Neuronal stem cell (in vitro differentiated cells): ENCODE measurements around the gene INTS7.

Experiments
- DNase-seq: peaks from one replicate; pipeline ENCODE4 v3.0.0-alpha.2; 2013; ENCODE audit warnings: low spot score
- H2AFZ ChIP-seq: one replicate; pipeline ENCODE4 v1.6.1; 2013; ENCODE audit warnings: mild to moderate bottlenecking, low read length, inconsistent platforms
- H2AK5ac ChIP-seq: 2 replicates; pipeline ENCODE4 v1.6.1; 2013; ENCODE audit warnings: low read depth, mild to moderate bottlenecking, inconsistent platforms, low read length, moderate library complexity, mixed read lengths
- H2BK120ac ChIP-seq: 2 replicates; pipeline ENCODE4 v1.6.1; 2013; ENCODE audit warnings: low read depth, mild to moderate bottlenecking, inconsistent platforms, low read length, moderate library complexity, mixed read lengths
- H2BK12ac ChIP-seq: one replicate; pipeline ENCODE4 v1.6.1; 2013; ENCODE audit warnings: low read length, inconsistent platforms
- H2BK15ac ChIP-seq: 2 replicates; pipeline ENCODE4 v1.6.1; 2013; ENCODE audit warnings: mild to moderate bottlenecking, low read length, inconsistent platforms, mixed read lengths
- H2BK5ac ChIP-seq: one replicate; pipeline ENCODE4 v1.6.1; 2013; ENCODE audit warnings: inconsistent platforms, mild to moderate bottlenecking, low read length, moderate library complexity
- H3K14ac ChIP-seq: one replicate; pipeline ENCODE4 v1.6.1; 2013; ENCODE audit warnings: low read length, inconsistent platforms
- H3K18ac ChIP-seq: 2 replicates; pipeline ENCODE4 v1.6.1; 2013; ENCODE audit warnings: low read length, inconsistent platforms
- H3K23ac ChIP-seq: 2 replicates; pipeline ENCODE4 v1.6.1; 2013; ENCODE audit warnings: low read depth, mild to moderate bottlenecking, mixed read lengths, low read length, inconsistent platforms; ENCODE audit not compliant: poor library complexity
- H3K27ac ChIP-seq: replicated peaks from 3 replicates; pipeline ENCODE4 v1.5.1; 2013; ENCODE audit warnings: low read length, inconsistent platforms
- H3K27me3 ChIP-seq, 3 experiments: 2 replicates each; pipeline ENCODE4 v1.6.1; 2013; ENCODE audit warnings: low read length in 3 of 3, mild to moderate bottlenecking in 2 of 3, inconsistent platforms in 1 of 3, low read depth in 1 of 3, mixed read lengths in 1 of 3, moderate library complexity in 1 of 3; ENCODE audit not compliant: control insufficient read depth in 3 of 3, insufficient read depth in 3 of 3
- H3K36me3 ChIP-seq, 2 donors: replicated peaks in 1 of 2; 2 replicates each; pipeline ENCODE4 v1.6.1; 2013; ENCODE audit warnings: low read length in 2 of 2; ENCODE audit not compliant: control insufficient read depth in 2 of 2, insufficient read depth in 2 of 2
- H3K4ac ChIP-seq: 2 replicates; pipeline ENCODE4 v1.6.1; 2013; ENCODE audit warnings: inconsistent platforms, mild to moderate bottlenecking, low read length, moderate library complexity
- H3K4me1 ChIP-seq, 2 donors: 1 replicate in 1 of 2; 2 replicates in 1 of 2; pipeline ENCODE4 v1.6.1; 2013; ENCODE audit warnings: low read length in 2 of 2, low read depth in 1 of 2; ENCODE audit not compliant: control insufficient read depth in 2 of 2, insufficient read depth in 1 of 2
- H3K4me2 ChIP-seq: one replicate; pipeline ENCODE4 v1.6.1; 2013; ENCODE audit warnings: mild to moderate bottlenecking, low read length, inconsistent platforms; ENCODE audit not compliant: insufficient read depth, poor library complexity, severe bottlenecking
- H3K4me3 ChIP-seq, 2 donors: 2 replicates each; pipeline ENCODE4 v1.5.1; 2013; ENCODE audit warnings: low read length in 2 of 2, mild to moderate bottlenecking in 2 of 2, inconsistent platforms in 1 of 2, moderate library complexity in 1 of 2
- H3K79me1 ChIP-seq: one replicate; pipeline ENCODE4 v1.6.1; 2013; ENCODE audit warnings: low read depth, mild to moderate bottlenecking, inconsistent platforms, low read length, moderate library complexity
- H3K9ac ChIP-seq: one replicate; pipeline ENCODE4 v1.6.1; 2013; ENCODE audit warnings: mild to moderate bottlenecking, low read depth, low read length, inconsistent platforms; ENCODE audit not compliant: poor library complexity
- H3K9me3 ChIP-seq, 2 donors: replicated peaks in 1 of 2; 2 replicates each; pipeline versions ENCODE3 to v1.6.1; 2013; ENCODE audit warnings: low read length in 2 of 2, mild to moderate bottlenecking in 2 of 2, inconsistent platforms in 1 of 2, low read depth in 1 of 2, mixed read lengths in 1 of 2, moderate library complexity in 1 of 2; ENCODE audit not compliant: control insufficient read depth in 2 of 2, insufficient read depth in 1 of 2
- H4K8ac ChIP-seq: one replicate; pipeline ENCODE4 v1.6.1; 2013; ENCODE audit warnings: low read depth, mild to moderate bottlenecking, inconsistent platforms, low read length, moderate library complexity
- H4K91ac ChIP-seq: one replicate; pipeline ENCODE4 v1.6.1; 2013; ENCODE audit warnings: low read length, low read depth, mild to moderate bottlenecking, inconsistent platforms; ENCODE audit not compliant: poor library complexity
- WGBS, 2 donors: extraction: QIAGEN DNeasy Blood & Tissue Kit; methylation state at CpG; one replicate each; pipeline ENCODE4 v1.1.7; 2013; ENCODE audit warnings: missing lambda C conversion rate in 2 of 2, mixed read lengths in 1 of 2; ENCODE audit not compliant: insufficient read length in 2 of 2, insufficient replicate concordance in 1 of 2; ENCODE audit errors: extremely low coverage in 2 of 2; 5-methylcytosine and 5-hydroxymethylcytosine counted together

Gene INTS7

DNA sequence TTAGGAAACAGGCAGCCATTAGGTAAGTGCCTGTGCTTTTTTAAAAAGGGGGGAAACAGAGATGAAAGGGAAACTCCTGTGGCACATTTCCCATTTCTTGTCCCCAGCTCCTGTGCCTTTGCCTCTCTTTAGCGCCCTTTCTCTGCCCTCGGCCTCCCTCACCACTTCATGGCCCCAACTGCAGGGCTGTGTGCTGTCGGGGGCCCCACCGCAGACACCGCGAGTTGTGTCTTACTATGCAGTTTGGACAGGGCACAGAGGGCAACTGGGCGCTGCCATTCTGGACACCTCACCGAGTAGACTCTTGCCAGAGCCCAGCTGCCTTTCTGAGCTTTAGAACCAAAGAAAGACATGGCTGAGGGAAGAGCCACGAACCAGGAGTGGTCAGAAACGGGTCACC, 111.1 kb downstream of the INTS7 start:
- no peak overlapping the region for H3K4me2 ChIP-seq
- H3K79me1 ChIP-seq, result no peaks in the 10 kb centered on the region
- H2BK15ac ChIP-seq, result no peak overlapping the region
- H2BK5ac ChIP-seq, result no peak overlapping the region
- H3K4me3 ChIP-seq, result no peak overlapping the region
- H4K8ac ChIP-seq, result no peak overlapping the region
- H3K9ac ChIP-seq, result no peak overlapping the region
- no peak overlapping the region for H2BK12ac ChIP-seq
- no peak overlapping the region for H3K18ac ChIP-seq
- peaks cover 0 to 2% of the 10 kb centered on the region in 2 donors for H3K4me1 ChIP-seq
- whole genome bisulfite sequencing, 2 donors, result no CpG with 5 or more reads among the region's 10 CpGs
- H4K91ac ChIP-seq, result no peak overlapping the region
- H2AK5ac ChIP-seq, result no peak overlapping the region
- no peak overlapping the region for H3K4ac ChIP-seq
- no peaks in the 10 kb centered on the region for H3K36me3 ChIP-seq
- no peak for DNase-seq
- peak overlapping the region; percentile 58 for H3K23ac ChIP-seq
- no peak overlapping the region for H2BK120ac ChIP-seq
- peaks cover 0 to 36% (median 0%) of the 10 kb centered on the region in 3 experiments for H3K27me3 ChIP-seq
- no peak overlapping the region for H3K27ac ChIP-seq
- H3K14ac ChIP-seq, result no peak overlapping the region
- no peaks in the 10 kb centered on the region for H3K9me3 ChIP-seq
- H2AFZ ChIP-seq, result no peak overlapping the region

DNA sequence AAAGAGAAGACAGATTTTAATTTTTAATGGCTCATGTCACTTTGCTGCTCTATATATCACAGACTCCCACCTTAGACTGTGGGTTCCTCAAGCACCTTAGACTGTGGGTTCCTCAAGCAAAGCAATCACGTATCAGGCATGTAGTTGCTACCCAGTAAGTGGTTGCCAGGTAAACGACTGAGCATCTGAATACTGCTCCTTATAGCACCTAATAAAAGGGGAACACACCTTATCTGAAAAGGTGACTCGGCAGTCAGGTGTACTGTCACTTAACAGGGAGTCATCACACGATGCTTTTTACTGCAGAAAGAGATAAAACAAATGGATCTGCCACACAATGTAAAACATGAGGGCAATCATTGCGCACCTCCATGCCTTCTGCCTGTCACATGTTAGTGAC, 112.3 kb downstream of the INTS7 start:
- no CpG with 5 or more reads among the region's 5 CpGs for WGBS, 2 donors
- Histone ChIP-seq H3K9me3 (no peaks in the 10 kb centered on the region), H4K91ac (no peak overlapping the region), H2BK120ac (no peak overlapping the region), H3K36me3 (no peaks in the 10 kb centered on the region), H3K27me3 (peaks cover 0 to 33% (median 0%) of the 10 kb centered on the region in 3 experiments), H2BK15ac (no peak overlapping the region), H3K9ac (no peak overlapping the region), H3K23ac (no peak overlapping the region), H3K4ac (no peak overlapping the region), H4K8ac (no peak overlapping the region), H3K27ac (no peak overlapping the region), H3K4me3 (no peak overlapping the region), H2BK5ac (no peak overlapping the region), H3K18ac (no peak overlapping the region), H3K14ac (no peak overlapping the region), H3K4me2 (no peak overlapping the region), H2AFZ (no peak overlapping the region), H3K4me1 (peaks cover 0 to 2% of the 10 kb centered on the region in 2 donors), H3K79me1 (no peaks in the 10 kb centered on the region), H2AK5ac (no peak overlapping the region), H2BK12ac (no peak overlapping the region)
- no peak for DNase-seq

GRCh38 chr1:211921579-211922095, 113.7 kb downstream of the INTS7 start:
- Histone ChIP-seq H3K79me1 (no peaks in the 10 kb centered on the region), H4K91ac (no peak overlapping the region), H3K27me3 (peaks cover 0 to 33% (median 0%) of the 10 kb centered on the region in 3 experiments), H3K4me2 (no peak overlapping the region), H3K4me1 (peaks cover 0 to 2% of the 10 kb centered on the region in 2 donors), H3K4me3 (peak overlapping the region in 1 of 2 donors; percentile 54), H3K9ac (no peak overlapping the region), H2AFZ (no peak overlapping the region), H2BK12ac (no peak overlapping the region), H3K36me3 (no peaks in the 10 kb centered on the region), H2BK15ac (no peak overlapping the region), H4K8ac (no peak overlapping the region), H3K14ac (no peak overlapping the region), H2AK5ac (no peak overlapping the region), H3K18ac (no peak overlapping the region), H3K27ac (no peak overlapping the region), H3K9me3 (no peaks in the 10 kb centered on the region), H2BK120ac (no peak overlapping the region), H3K4ac (no peak overlapping the region), H2BK5ac (no peak overlapping the region), H3K23ac (no peak overlapping the region)
- DNase-seq, result no peak
- WGBS, 2 donors, result no CpG with 5 or more reads among the region's 9 CpGs

GRCh38 chr1:211920602-211921226, 114.6 kb downstream of the INTS7 start:
- H3K27me3 ChIP-seq, result peaks cover 0 to 31% (median 0%) of the 10 kb centered on the region in 3 experiments
- no peak for DNase-seq
- H4K8ac ChIP-seq, result no peak overlapping the region
- no peak overlapping the region for H3K23ac ChIP-seq
- no peak overlapping the region for H3K18ac ChIP-seq
- H2BK12ac ChIP-seq, result no peak overlapping the region
- H4K91ac ChIP-seq, result no peak overlapping the region
- no peak overlapping the region for H2AFZ ChIP-seq
- no peak overlapping the region for H3K4ac ChIP-seq
- H3K4me2 ChIP-seq, result no peak overlapping the region
- peaks cover 0 to 2% of the 10 kb centered on the region in 2 donors for H3K4me1 ChIP-seq
- H3K14ac ChIP-seq, result no peak overlapping the region
- H2BK15ac ChIP-seq, result no peak overlapping the region
- H3K4me3 ChIP-seq, result no peak overlapping the region
- H2BK120ac ChIP-seq, result no peak overlapping the region
- H2AK5ac ChIP-seq, result no peak overlapping the region
- no CpG with 5 or more reads among the region's 4 CpGs for WGBS, 2 donors
- H3K9me3 ChIP-seq, result no peaks in the 10 kb centered on the region
- no peaks in the 10 kb centered on the region for H3K36me3 ChIP-seq
- no peak overlapping the region for H2BK5ac ChIP-seq
- no peak overlapping the region for H3K27ac ChIP-seq
- no peak overlapping the region for H3K9ac ChIP-seq
- no peaks in the 10 kb centered on the region for H3K79me1 ChIP-seq
